ENCODE measurements around the gene MYF5.

The MYF5 gene

GRCh38 chr12:80707830-80708258 is 8.9 kb upstream of the MYF5 start:
- no peak for TF ChIP-seq CTCF (IDR thresholded peaks at IDR 0.05; ENCODE audit: low read depth, low read length)
- no peak overlapping the region for H3K4me3 ChIP-seq (replicated peaks in 1 of 2; ENCODE audit: low read depth in 2 of 2, low read length in 2 of 2)
- DNase-seq (ENCODE audit: low read depth in 2 of 2): no peak

DNA sequence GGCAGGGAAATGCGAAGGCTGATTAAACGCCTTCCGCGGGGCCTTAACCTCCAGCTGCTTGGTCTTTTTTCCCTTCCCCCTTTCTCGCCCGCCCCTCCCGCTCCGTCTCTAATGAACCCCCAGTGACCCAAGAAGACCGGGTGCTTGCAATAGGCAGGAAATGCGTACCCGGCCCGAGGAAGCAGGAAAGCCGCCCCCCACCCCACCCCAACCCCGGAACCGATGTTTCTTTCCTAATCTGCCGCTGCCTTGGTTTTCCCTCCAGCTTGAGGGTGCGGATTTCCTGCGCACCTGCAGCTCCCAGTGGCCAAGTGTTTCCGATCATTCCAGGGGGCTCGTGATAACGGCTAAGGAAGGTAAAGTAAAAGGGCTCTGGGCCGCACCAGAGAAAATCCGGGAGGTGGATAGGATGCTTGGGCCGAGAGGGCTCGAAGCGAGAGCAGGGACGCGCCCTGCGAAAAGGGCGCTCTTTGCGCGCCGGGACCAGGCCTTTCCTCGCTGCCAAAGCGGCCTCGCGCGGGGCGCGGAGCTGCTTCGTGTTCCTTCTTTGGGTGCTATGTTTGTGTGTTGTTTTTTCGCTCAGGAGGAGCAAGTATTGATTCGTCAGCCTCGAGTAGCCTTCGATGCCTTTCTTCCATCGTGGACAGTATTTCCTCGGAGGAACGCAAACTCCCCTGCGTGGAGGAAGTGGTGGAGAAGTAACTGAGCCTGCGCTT is 8.3 kb upstream of the MYF5 start:
- H3K4me3 ChIP-seq (replicated peaks in 1 of 2; ENCODE audit: low read depth in 2 of 2, low read length in 2 of 2): peak overlapping the region in 1 of 2 donors; percentile 27
- peak in 1 of 2 donors; percentile 6 for DNase-seq (ENCODE audit: low read depth in 2 of 2)
- TF ChIP-seq CTCF (IDR thresholded peaks at IDR 0.05; ENCODE audit: low read depth, low read length): no peak

DNA sequence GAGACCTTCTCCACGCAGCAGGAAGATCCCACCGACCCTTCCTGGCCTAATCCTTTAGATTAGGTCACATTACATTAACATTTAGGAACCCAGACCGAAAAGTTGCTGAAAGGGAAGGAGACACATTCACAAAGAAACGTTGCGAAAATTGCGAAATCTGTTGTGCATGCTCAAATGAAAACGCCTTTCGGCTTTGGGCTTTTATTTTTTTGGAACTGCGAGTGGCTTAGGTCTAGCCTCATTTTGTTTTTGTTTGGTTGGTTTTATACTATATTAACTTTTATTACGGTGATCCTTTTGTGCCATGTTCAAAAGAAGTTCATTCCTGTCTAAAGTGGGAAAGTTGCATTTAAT is 7.8 kb upstream of the MYF5 start:
- peak overlapping the region in 1 of 2 donors; percentile 27 for H3K4me3 ChIP-seq (replicated peaks in 1 of 2; ENCODE audit: low read depth in 2 of 2, low read length in 2 of 2)
- TF ChIP-seq CTCF (IDR thresholded peaks at IDR 0.05; ENCODE audit: low read depth, low read length): no peak
- DNase-seq (ENCODE audit: low read depth in 2 of 2): peak in 1 of 2 donors; percentile 7

DNA sequence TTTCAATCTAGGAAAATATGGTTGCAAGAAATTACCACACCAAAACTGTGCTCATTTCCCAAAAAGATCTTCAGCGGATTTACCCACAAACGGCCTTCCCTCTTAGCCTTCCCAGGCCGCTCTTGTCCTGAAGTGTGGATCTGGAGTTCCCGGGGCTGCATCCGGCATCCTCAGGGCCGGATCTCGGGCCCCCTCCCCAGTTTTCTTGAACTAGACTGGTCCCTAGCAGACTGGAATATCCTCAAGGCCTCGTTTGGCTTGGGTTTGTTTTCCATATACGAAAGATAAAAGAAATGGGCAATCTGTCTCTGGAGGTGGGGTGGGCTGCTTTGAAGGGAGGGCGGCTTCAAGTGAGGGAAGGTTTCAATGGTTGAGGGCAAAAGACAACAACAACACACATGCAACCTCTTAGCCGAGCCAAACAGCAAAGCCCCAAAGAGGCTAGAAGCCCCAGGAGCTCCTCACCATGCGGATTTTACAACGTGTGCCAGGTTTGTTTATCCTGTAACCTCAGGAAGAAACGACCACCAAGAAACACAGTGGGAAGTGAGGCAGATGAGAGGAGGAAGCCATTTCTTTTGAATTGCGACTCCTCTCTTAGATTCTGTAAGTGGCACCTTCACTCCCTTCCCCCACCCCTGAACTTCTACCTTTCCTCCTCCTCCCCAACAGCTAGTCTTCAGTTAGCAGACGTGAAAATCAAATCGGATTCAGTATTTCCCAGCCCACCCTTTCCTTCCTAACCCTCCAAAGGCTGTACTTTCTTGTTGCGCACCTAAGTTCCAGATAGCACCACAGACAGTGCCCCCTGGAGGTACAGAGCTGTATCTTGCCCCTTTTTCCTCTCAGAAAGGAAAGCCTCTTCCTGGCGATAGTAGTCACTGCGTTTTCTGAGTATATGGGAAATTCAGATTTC is 6.6 kb upstream of the MYF5 start:
- no peak overlapping the region for H3K4me3 ChIP-seq (replicated peaks in 1 of 2; ENCODE audit: low read depth in 2 of 2, low read length in 2 of 2)
- DNase-seq (ENCODE audit: low read depth in 2 of 2): peak in 1 of 2 donors; percentile 18
- peak; percentile 49 for TF ChIP-seq CTCF (IDR thresholded peaks at IDR 0.05; ENCODE audit: low read depth, low read length)

GRCh38 chr12:80710727-80711449 is 5.8 kb upstream of the MYF5 start:
- TF ChIP-seq CTCF (IDR thresholded peaks at IDR 0.05; ENCODE audit: low read depth, low read length): no peak
- no peak for DNase-seq (ENCODE audit: low read depth in 2 of 2)
- no peak overlapping the region for H3K4me3 ChIP-seq (replicated peaks in 1 of 2; ENCODE audit: low read depth in 2 of 2, low read length in 2 of 2)

GRCh38 chr12:80711866-80712265 is 4.8 kb upstream of the MYF5 start:
- H3K4me3 ChIP-seq (replicated peaks in 1 of 2; ENCODE audit: low read depth in 2 of 2, low read length in 2 of 2): no peak overlapping the region
- TF ChIP-seq CTCF (IDR thresholded peaks at IDR 0.05; ENCODE audit: low read depth, low read length): no peak
- no peak for DNase-seq (ENCODE audit: low read depth in 2 of 2)

All from cardiac fibroblast (primary cell).